Measurements from ENCODE around the gene DLGAP1.

- TF ChIP-seq EZH2phosphoT487 (IDR thresholded peaks at IDR 0.05; ENCODE audit: insufficient read depth, low read depth), result no peak
- no peak for TF ChIP-seq EZH2 (IDR thresholded peaks at IDR 0.05; ENCODE audit: insufficient read depth, poor library complexity, severe bottlenecking)
Measured at GRCh38 chr18:3529077-3529476, 926.0 kb downstream of the DLGAP1 start.
